Measurements from ENCODE around the gene CLEC20A. TPM values are rescaled to one million over a fixed set of nuclear protein-coding genes. Genes with fewer than 3 reads are reported as not detected.

Gene CLEC20A
- total and polyA plus RNA-seq, 2 of the 8 experiments (the other 6 are each of a cell fraction or from before 2014, with no cell fraction given): not detected

GRCh38 chr1:178495158-178495557 lies 1.6 kb downstream of the CLEC20A start:
- H4K5ac ChIP-seq (ENCODE audit: insufficient read length, low read depth, low read length): no peak overlapping the region
- H3K14ac ChIP-seq (ENCODE audit: insufficient read length): no peak overlapping the region
- no peak overlapping the region for H3K4me3 ChIP-seq (ENCODE audit: extremely low read depth in 1 of 4, insufficient read depth in 2 of 4, low read depth in 3 of 4, low read length in 4 of 4)
- WGBS, 2 experiments (ENCODE audit: extremely low coverage in 1 of 2, insufficient coverage in 1 of 2, insufficient read length in 1 of 2, insufficient replicate concordance in 2 of 2, low coverage in 1 of 2, low lambda C conversion rate in 2 of 2, missing lambda C conversion rate in 1 of 2): 80% methylated on average over 1 of the region's 1 CpG; no CpG with 5 or more reads in 1 of the 2 experiments
- H3K36me3 ChIP-seq (ENCODE audit: control insufficient read depth in 2 of 4, insufficient read depth in 4 of 4, low read length in 3 of 4): no peaks in the 10 kb centered on the region
- H3K79me1 ChIP-seq (ENCODE audit: low read depth, low read length): no peaks in the 10 kb centered on the region
- TF ChIP-seq FOSL1 (IDR thresholded peaks at IDR 0.05; ENCODE audit: insufficient read depth, low read depth, low read length): no peak
- no peak for TF ChIP-seq CHD1 (IDR thresholded peaks at IDR 0.05; ENCODE audit: low read depth, low read length)
- TF ChIP-seq HDAC6 (IDR thresholded peaks at IDR 0.05; ENCODE audit: low read depth, low read length): no peak
- no peak for TF ChIP-seq CBX8 (IDR thresholded peaks at IDR 0.05; ENCODE audit: borderline replicate concordance, low read depth, low read length)
- TF ChIP-seq EP300 (IDR thresholded peaks at IDR 0.05; ENCODE audit: borderline replicate concordance in 1 of 2, low read depth in 2 of 2, low read length in 2 of 2): no peak
- no peak for TF ChIP-seq KDM1A (IDR thresholded peaks at IDR 0.05; ENCODE audit: borderline replicate concordance, low read length)
- no peak for TF ChIP-seq BCL11A (IDR thresholded peaks at IDR 0.05; ENCODE audit: low read depth in 2 of 2, low read length in 2 of 2)
- TF ChIP-seq POU5F1 (IDR thresholded peaks at IDR 0.05; ENCODE audit: low read depth, low read length): no peak
- no peak for TF ChIP-seq CBX5 (IDR thresholded peaks at IDR 0.05; ENCODE audit: low read depth, low read length)
- no peak for TF ChIP-seq POLR2A (IDR thresholded peaks at IDR 0.05; ENCODE audit: control extremely low read depth in 1 of 2, low read depth in 2 of 2, low read length in 2 of 2)
- no peak for TF ChIP-seq CREB1 (IDR thresholded peaks at IDR 0.05)
- no peak for TF ChIP-seq SP2 (IDR thresholded peaks at IDR 0.05; ENCODE audit: low read length)
- no peak for TF ChIP-seq MAX (IDR thresholded peaks at IDR 0.05)
- no peak for TF ChIP-seq ZNF274 (IDR thresholded peaks at IDR 0.05; ENCODE audit: borderline replicate concordance, extremely low read depth, low read length)
- TF ChIP-seq JUND (IDR thresholded peaks at IDR 0.05; ENCODE audit: low read length): no peak
- H3K4ac ChIP-seq (replicated peaks; ENCODE audit: insufficient read length, low read depth, low read length): no peak overlapping the region
- no peak overlapping the region for H3K18ac ChIP-seq (ENCODE audit: extremely low read depth, low read length)
- peak overlapping the region; percentile 4; the same call in 1 of the 2 replicates for H2BK12ac ChIP-seq (ENCODE audit: low read depth, low read length)
- H4K8ac ChIP-seq (ENCODE audit: extremely low read depth, insufficient read depth, low read length): no peak overlapping the region
- H2BK5ac ChIP-seq (ENCODE audit: low read depth, low read length): no peak overlapping the region
- H3K27ac ChIP-seq (ENCODE audit: low read depth, low read length): no peak overlapping the region
- no peak overlapping the region for H2BK120ac ChIP-seq (replicated peaks; ENCODE audit: low read depth, low read length)
- H2AK5ac ChIP-seq (ENCODE audit: low read depth, low read length): no peak overlapping the region
- H3K9ac ChIP-seq (replicated peaks in 1 of 4; ENCODE audit: extremely low read depth in 1 of 4, low read depth in 3 of 4, low read length in 3 of 4): no peak overlapping the region
- H3K79me2 ChIP-seq (ENCODE audit: control insufficient read depth in 1 of 2, insufficient read depth in 2 of 2, low read length in 2 of 2): no peaks in the 10 kb centered on the region
- no peak overlapping the region for H3K4me2 ChIP-seq (ENCODE audit: insufficient read depth in 1 of 2, low read depth in 2 of 2, low read length in 2 of 2)
- no peak overlapping the region for H2BK15ac ChIP-seq (ENCODE audit: low read length)
- H4K20me1 ChIP-seq (replicated peaks in 1 of 2; ENCODE audit: control insufficient read depth in 1 of 2, insufficient read depth in 2 of 2, low read length in 2 of 2): no peaks in the 10 kb centered on the region
- H3K9me3 ChIP-seq (ENCODE audit: insufficient read depth in 2 of 2, low read depth in 1 of 2, low read length in 1 of 2): no peaks in the 10 kb centered on the region
- H3K27me3 ChIP-seq (replicated peaks in 1 of 4; ENCODE audit: control insufficient read depth in 3 of 4, extremely low read depth in 1 of 4, insufficient read depth in 3 of 4, low read length in 3 of 4): no peaks in the 10 kb centered on the region
- H3K23ac ChIP-seq (ENCODE audit: insufficient read length): no peak overlapping the region
- no peak overlapping the region for H2BK20ac ChIP-seq (ENCODE audit: low read length)
- FAIRE-seq: no peak
- H3K56ac ChIP-seq (replicated peaks; ENCODE audit: insufficient read length, low read depth, low read length): no peak overlapping the region
- H2AFZ ChIP-seq (ENCODE audit: low read length): 0 out of 2 replicates have a peak overlapping the region, but pooled peaks have one; percentile 41
- peak in 1 of 2 experiments; percentile 38 for DNase-seq (ENCODE audit: low read depth in 1 of 2, low spot score in 2 of 2)
- ChIA-PET POLR2A (ENCODE audit: partially characterized antibody) (interaction anchor here (0.6 to 0.7 kb wide), 3 partner anchors 9 to 457 kb away, joined by 3 to 4 read pairs (median 3); no protein-coding TSS in a partner anchor), CTCF (ENCODE audit: partially characterized antibody) (interaction anchor here (0.6 to 2.1 kb wide), 11 partner anchors 10 to 584 kb away, joined by 3 to 12 read pairs (median 3); no protein-coding TSS in a partner anchor)
- H3K4me1 ChIP-seq (replicated peaks in 1 of 4; ENCODE audit: control insufficient read depth in 3 of 4, insufficient read depth in 4 of 4, low read length in 3 of 4): no peaks in the 10 kb centered on the region; a peak in 1 of 7 replicates
- H4K91ac ChIP-seq (replicated peaks; ENCODE audit: insufficient read length, low read length): no peak overlapping the region
- no peaks in the 10 kb centered on the region for H3K23me2 ChIP-seq (ENCODE audit: low read depth, low read length)

All from H1 (cell line).